Measurements from ENCODE around the gene TCAF1.
"Not testable (repeated sequence)": the region's sequence is repeated elsewhere in the genome, so short reads cannot be mapped to it uniquely, and the experiment has no call there.

Gene TCAF1

GRCh38 chr7:143849785-143850479 is 52.0 kb downstream of the TCAF1 start:
- DNase-seq, result no peak

- no peak for DNase-seq
Observed at GRCh38 chr7:143848192-143848591, 53.8 kb downstream of the TCAF1 start.

- DNase-seq, result no peak
Observed at GRCh38 chr7:143846692-143847091, 55.3 kb downstream of the TCAF1 start.

- not testable (repeated sequence) for DNase-seq
Observed at GRCh38 chr7:143841696-143842095, 60.3 kb downstream of the TCAF1 start.

- not testable (repeated sequence) for DNase-seq
Observed at GRCh38 chr7:143840062-143840461, 61.9 kb downstream of the TCAF1 start.

- DNase-seq, result not testable (repeated sequence)
Observed at GRCh38 chr7:143837223-143837622, 64.8 kb downstream of the TCAF1 start.

GRCh38 chr7:143836622-143837021 is 65.4 kb downstream of the TCAF1 start:
- DNase-seq, result not testable (repeated sequence)

- DNase-seq, result not testable (repeated sequence)
Observed at GRCh38 chr7:143836088-143836487, 65.9 kb downstream of the TCAF1 start.

- DNase-seq, result not testable (repeated sequence)
Observed at GRCh38 chr7:143826578-143826977, 75.4 kb downstream of the TCAF1 start.

GRCh38 chr7:143824295-143825135 is 77.5 kb downstream of the TCAF1 start:
- DNase-seq, result not testable (repeated sequence)

GRCh38 chr7:143823634-143824294 is 78.2 kb downstream of the TCAF1 start:
- DNase-seq, result not testable (repeated sequence)

- not testable (repeated sequence) for DNase-seq
Observed at GRCh38 chr7:143821392-143822277, 80.3 kb downstream of the TCAF1 start.

GRCh38 chr7:143817873-143818272 is 84.1 kb downstream of the TCAF1 start:
- DNase-seq, result not testable (repeated sequence)

- DNase-seq, result not testable (repeated sequence)
Observed at GRCh38 chr7:143816471-143817133, 85.4 kb downstream of the TCAF1 start.

- DNase-seq, result not testable (repeated sequence)
Observed at GRCh38 chr7:143810639-143811038, 91.3 kb downstream of the TCAF1 start.

GRCh38 chr7:143806664-143807071 is 95.3 kb downstream of the TCAF1 start:
- DNase-seq, result not testable (repeated sequence)
